ENCODE data around the gene EXOC3L4. TPM values are rescaled to one million over a fixed set of nuclear protein-coding genes. Genes with fewer than 3 reads are reported as not detected.

EXOC3L4 gene
- total and polyA plus RNA-seq, 2 donors (not counting 1 experiment from before 2014, with no cell fraction given): not detected

GRCh38 chr14:103091041-103091882 lies 3.3 kb upstream of the EXOC3L4 start:
- Mint-ChIP-seq H3K4me3 (peak overlapping the region; percentile 74), H3K4me1 (peaks cover 2% of the 10 kb centered on the region), H3K9me3 (ENCODE audit: insufficient read depth) (no peaks in the 10 kb centered on the region), H3K27me3 (no peaks in the 10 kb centered on the region), H3K27ac (no peak overlapping the region)
- H3K27ac ChIP-seq (ENCODE audit: low read length in 2 of 2): no peak overlapping the region
- H3K9ac ChIP-seq (ENCODE audit: low read length): peak overlapping the region; percentile 64
- DNase-seq (peak; percentile 87), ATAC-seq (ENCODE audit: low read depth) (peak; percentile 97)
- peak overlapping the region; percentile 70 for H2AFZ ChIP-seq (ENCODE audit: insufficient read depth, low read depth, low read length, poor library complexity, severe bottlenecking)
- TF ChIP-seq EZH2 (IDR thresholded peaks at IDR 0.05; ENCODE audit: borderline replicate concordance, insufficient read depth, low read depth, low read length, poor library complexity, severe bottlenecking): no peak
- peak; percentile 83 for TF ChIP-seq CTCF (IDR thresholded peaks at IDR 0.05)
- H3K36me3 ChIP-seq (replicated peaks in 1 of 2; ENCODE audit: control extremely low read depth in 1 of 2, control insufficient read depth in 1 of 2, extremely low read depth in 1 of 2, insufficient read depth in 2 of 2, low read length in 1 of 2): no peaks in the 10 kb centered on the region
- ChIA-PET CTCF (interaction anchor here (0.7 to 2.1 kb wide), 7 partner anchors 13 to 397 kb away, joined by 3 to 10 read pairs (median 7); partner anchors contain the start of gene CDC42BPB), POLR2A (no interaction called here)
- H3K4me3 ChIP-seq (ENCODE audit: control extremely low read depth in 1 of 5, extremely low read depth in 1 of 5, insufficient read depth in 1 of 5, low read depth in 2 of 5, low read length in 4 of 5): peak overlapping the region in 4 of 5 experiments; percentile 24 to 56 (median 48)
- 6% methylated on average over 65 of the region's 69 CpGs for WGBS (ENCODE audit: insufficient coverage)
- intact Hi-C loops (cut with micrococcal nuclease): loop anchor here (1.0 to 5.0 kb wide), 4 partner anchors 13 to 499 kb away; partner anchors contain the start of gene RCOR1
- H3K4me2 ChIP-seq (replicated peaks; ENCODE audit: low read depth, low read length, poor library complexity, severe bottlenecking): peak overlapping the region; percentile 90
- no peaks in the 10 kb centered on the region for H3K79me2 ChIP-seq (ENCODE audit: control insufficient read depth, insufficient read depth, low read length)
- no peaks in the 10 kb centered on the region for H3K9me3 ChIP-seq (ENCODE audit: control extremely low read depth in 1 of 3, control insufficient read depth in 2 of 3, insufficient read depth in 1 of 3, low read length in 2 of 3)
- H4K20me1 ChIP-seq (ENCODE audit: control insufficient read depth, insufficient read depth, low read length, poor library complexity, severe bottlenecking): no peaks in the 10 kb centered on the region
- H3K27me3 ChIP-seq (replicated peaks in 1 of 4; ENCODE audit: control extremely low read depth in 1 of 4, control insufficient read depth in 3 of 4, insufficient read depth in 4 of 4, low read length in 3 of 4): peaks cover 0 to 21% (median 1%) of the 10 kb centered on the region in 4 experiments
- H3K4me1 ChIP-seq (ENCODE audit: control insufficient read depth in 2 of 2, insufficient read depth in 2 of 2, low read length in 2 of 2): peaks cover 10 to 15% of the 10 kb centered on the region in 2 donors

GRCh38 chr14:103091883-103092222 lies 2.7 kb upstream of the EXOC3L4 start:
- H3K9me3 ChIP-seq (ENCODE audit: control extremely low read depth in 1 of 3, control insufficient read depth in 2 of 3, insufficient read depth in 1 of 3, low read length in 2 of 3): no peaks in the 10 kb centered on the region
- Mint-ChIP-seq H3K27ac (no peak overlapping the region), H3K4me3 (peak overlapping the region; percentile 64), H3K27me3 (peaks cover 4% of the 10 kb centered on the region), H3K9me3 (ENCODE audit: insufficient read depth) (no peaks in the 10 kb centered on the region), H3K4me1 (peaks cover 2% of the 10 kb centered on the region)
- H3K9ac ChIP-seq (ENCODE audit: low read length): peak overlapping the region; percentile 64
- TF ChIP-seq CTCF (IDR thresholded peaks at IDR 0.05) (peak; percentile 39), EZH2 (IDR thresholded peaks at IDR 0.05; ENCODE audit: borderline replicate concordance, insufficient read depth, low read depth, low read length, poor library complexity, severe bottlenecking) (no peak)
- WGBS (ENCODE audit: insufficient coverage): 63% methylated on average over 7 of the region's 9 CpGs
- H3K4me2 ChIP-seq (replicated peaks; ENCODE audit: low read depth, low read length, poor library complexity, severe bottlenecking): peak overlapping the region; percentile 90
- POLR2A ChIA-PET: no interaction called here
- no peak overlapping the region for H3K27ac ChIP-seq (ENCODE audit: low read length in 2 of 2)
- intact Hi-C loops (cut with micrococcal nuclease): loop anchor here (1.0 to 5.0 kb wide), 4 partner anchors 14 to 500 kb away; partner anchors contain the start of gene RCOR1
- H3K79me2 ChIP-seq (ENCODE audit: control insufficient read depth, insufficient read depth, low read length): no peaks in the 10 kb centered on the region
- peaks cover 10 to 15% of the 10 kb centered on the region in 2 donors for H3K4me1 ChIP-seq (ENCODE audit: control insufficient read depth in 2 of 2, insufficient read depth in 2 of 2, low read length in 2 of 2)
- CTCF ChIA-PET: interaction anchor here (0.5 to 2.1 kb wide), 4 partner anchors 13 to 497 kb away, joined by 3 to 8 read pairs (median 5); partner anchors contain the start of gene CDC42BPB
- peak overlapping the region in 4 of 5 experiments; percentile 19 to 56 (median 40) for H3K4me3 ChIP-seq (ENCODE audit: control extremely low read depth in 1 of 5, extremely low read depth in 1 of 5, insufficient read depth in 1 of 5, low read depth in 2 of 5, low read length in 4 of 5)
- DNase-seq (no peak), ATAC-seq (ENCODE audit: low read depth) (no peak)
- peaks cover 0 to 18% (median 1%) of the 10 kb centered on the region in 4 experiments for H3K27me3 ChIP-seq (replicated peaks in 1 of 4; ENCODE audit: control extremely low read depth in 1 of 4, control insufficient read depth in 3 of 4, insufficient read depth in 4 of 4, low read length in 3 of 4)
- no peaks in the 10 kb centered on the region for H4K20me1 ChIP-seq (ENCODE audit: control insufficient read depth, insufficient read depth, low read length, poor library complexity, severe bottlenecking)
- H2AFZ ChIP-seq (ENCODE audit: insufficient read depth, low read depth, low read length, poor library complexity, severe bottlenecking): peak overlapping the region; percentile 70
- H3K36me3 ChIP-seq (replicated peaks in 1 of 2; ENCODE audit: control extremely low read depth in 1 of 2, control insufficient read depth in 1 of 2, extremely low read depth in 1 of 2, insufficient read depth in 2 of 2, low read length in 1 of 2): no peaks in the 10 kb centered on the region

All from B cell (primary cell).